Measurements from ENCODE around the gene RTEL1.

GRCh38 chr20:63622096-63622495, 36.0 kb upstream of the RTEL1 start:
- TF ChIP-seq, protein P1, sequence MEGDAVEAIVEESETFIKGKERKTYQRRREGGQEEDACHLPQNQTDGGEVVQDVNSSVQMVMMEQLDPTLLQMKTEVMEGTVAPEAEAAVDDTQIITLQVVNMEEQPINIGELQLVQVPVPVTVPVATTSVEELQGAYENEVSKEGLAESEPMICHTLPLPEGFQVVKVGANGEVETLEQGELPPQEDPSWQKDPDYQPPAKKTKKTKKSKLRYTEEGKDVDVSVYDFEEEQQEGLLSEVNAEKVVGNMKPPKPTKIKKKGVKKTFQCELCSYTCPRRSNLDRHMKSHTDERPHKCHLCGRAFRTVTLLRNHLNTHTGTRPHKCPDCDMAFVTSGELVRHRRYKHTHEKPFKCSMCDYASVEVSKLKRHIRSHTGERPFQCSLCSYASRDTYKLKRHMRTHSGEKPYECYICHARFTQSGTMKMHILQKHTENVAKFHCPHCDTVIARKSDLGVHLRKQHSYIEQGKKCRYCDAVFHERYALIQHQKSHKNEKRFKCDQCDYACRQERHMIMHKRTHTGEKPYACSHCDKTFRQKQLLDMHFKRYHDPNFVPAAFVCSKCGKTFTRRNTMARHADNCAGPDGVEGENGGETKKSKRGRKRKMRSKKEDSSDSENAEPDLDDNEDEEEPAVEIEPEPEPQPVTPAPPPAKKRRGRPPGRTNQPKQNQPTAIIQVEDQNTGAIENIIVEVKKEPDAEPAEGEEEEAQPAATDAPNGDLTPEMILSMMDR (IDR thresholded peaks at IDR 0.05), result no peak
- no peak for TF ChIP-seq POLR2A (IDR thresholded peaks at IDR 0.05)
